Pons (tissue), 1 donor: Measurements from ENCODE around the gene CDH13.

ENCODE experiments used
- DNase-seq: peaks from one replicate; pipeline ENCODE4 v3.0.0-alpha.2; 2016; ENCODE audit warnings: low spot score

The CDH13 gene

GRCh38 chr16:83058376-83058775 is 431.6 kb downstream of the CDH13 start:
- DNase-seq: no peak

GRCh38 chr16:83059237-83059636 is 432.5 kb downstream of the CDH13 start:
- DNase-seq: no peak

- no peak for DNase-seq
Measured at GRCh38 chr16:83066011-83066410, 439.2 kb downstream of the CDH13 start.

GRCh38 chr16:83066881-83067280 is 440.1 kb downstream of the CDH13 start:
- DNase-seq: no peak

GRCh38 chr16:83068686-83069085 is 441.9 kb downstream of the CDH13 start:
- no peak for DNase-seq

- no peak for DNase-seq
Measured at GRCh38 chr16:83070416-83071209, 443.8 kb downstream of the CDH13 start.

GRCh38 chr16:83075956-83076355 is 449.2 kb downstream of the CDH13 start:
- DNase-seq: no peak

GRCh38 chr16:83083361-83083760 is 456.6 kb downstream of the CDH13 start:
- no peak for DNase-seq

- DNase-seq: no peak
Measured at GRCh38 chr16:83085660-83086059, 458.9 kb downstream of the CDH13 start.

- DNase-seq: no peak
Measured at GRCh38 chr16:83095941-83096692, 469.3 kb downstream of the CDH13 start.

GRCh38 chr16:83098536-83098935 is 471.8 kb downstream of the CDH13 start:
- no peak for DNase-seq

- DNase-seq: no peak
Measured at GRCh38 chr16:83100679-83101078, 473.9 kb downstream of the CDH13 start.

GRCh38 chr16:83102336-83102735 is 475.6 kb downstream of the CDH13 start:
- DNase-seq: no peak

GRCh38 chr16:83105279-83106077 is 478.7 kb downstream of the CDH13 start:
- DNase-seq: no peak

- no peak for DNase-seq
Measured at GRCh38 chr16:83109490-83110125, 482.8 kb downstream of the CDH13 start.

GRCh38 chr16:83110269-83110668 is 483.5 kb downstream of the CDH13 start:
- no peak for DNase-seq

- DNase-seq: peak; percentile 75
Measured at GRCh38 chr16:83113317-83113716, 486.5 kb downstream of the CDH13 start.

GRCh38 chr16:83113811-83114210 is 487.0 kb downstream of the CDH13 start:
- DNase-seq: no peak

- no peak for DNase-seq
Measured at GRCh38 chr16:83115491-83116232, 488.9 kb downstream of the CDH13 start.

- no peak for DNase-seq
Measured at GRCh38 chr16:83116274-83116892, 489.6 kb downstream of the CDH13 start.

GRCh38 chr16:83117810-83118209 is 491.0 kb downstream of the CDH13 start:
- no peak for DNase-seq
